ENCODE results near the gene CRTC3. TPM values are rescaled to one million over a fixed set of nuclear protein-coding genes. Genes with fewer than 3 reads are reported as not detected.

CRTC3 gene
- total and polyA plus RNA-seq, 2 donors (not counting 1 experiment from before 2014, with no cell fraction given), result 18.3 to 23.4 TPM

- no peak for TF ChIP-seq EZH2 (IDR thresholded peaks at IDR 0.05; ENCODE audit: low read length, missing control alignments)
- TF ChIP-seq CTCF (conservative IDR thresholded peaks at IDR 0.05 in 1 of 2, IDR thresholded peaks at IDR 0.05 in 1 of 2; ENCODE audit: low read depth in 1 of 2, low read length in 2 of 2), result no peak
- no peaks in the 10 kb centered on the region for H3K9me3 ChIP-seq (ENCODE audit: control insufficient read depth, insufficient read depth, low read depth, low read length)
- H4K20me1 ChIP-seq (ENCODE audit: control insufficient read depth, extremely low read depth, insufficient read depth, low read length), result no peaks in the 10 kb centered on the region
- H3K9ac ChIP-seq (ENCODE audit: insufficient read depth, low read length), result no peak overlapping the region
- H2AFZ ChIP-seq (ENCODE audit: low read length), result no peak overlapping the region
- no peak overlapping the region for H3K27ac ChIP-seq (ENCODE audit: insufficient read depth, low read length)
- H3K4me3 ChIP-seq (replicated peaks in 1 of 4; ENCODE audit: control extremely low read depth in 1 of 4, insufficient read depth in 1 of 4, low read depth in 3 of 4, low read length in 4 of 4), result no peak overlapping the region
- H3K27me3 ChIP-seq (ENCODE audit: control insufficient read depth, insufficient read depth, low read length), result no peaks in the 10 kb centered on the region
- no peak overlapping the region for H3K4me2 ChIP-seq (ENCODE audit: extremely low read depth, insufficient read depth, low read length)
- no peak for DNase-seq (ENCODE audit: low read depth in 2 of 2)
- H3K36me3 ChIP-seq (ENCODE audit: control insufficient read depth, insufficient read depth, low read length), result no peaks in the 10 kb centered on the region
- peaks cover 9% of the 10 kb centered on the region for H3K4me1 ChIP-seq (ENCODE audit: control insufficient read depth, extremely low read depth, insufficient read depth, low read length)
- H3K79me2 ChIP-seq (ENCODE audit: control insufficient read depth, insufficient read depth, low read length), result no peaks in the 10 kb centered on the region
Measured at GRCh38 chr15:90563463-90563862, 33.7 kb downstream of the CRTC3 start.

- Histone ChIP-seq H3K9me3 (ENCODE audit: control insufficient read depth, insufficient read depth, low read depth, low read length) (no peaks in the 10 kb centered on the region), H3K9ac (ENCODE audit: insufficient read depth, low read length) (no peak overlapping the region), H3K4me2 (ENCODE audit: extremely low read depth, insufficient read depth, low read length) (no peak overlapping the region), H3K27ac (ENCODE audit: insufficient read depth, low read length) (no peak overlapping the region), H3K79me2 (ENCODE audit: control insufficient read depth, insufficient read depth, low read length) (no peaks in the 10 kb centered on the region), H3K4me3 (replicated peaks in 1 of 4; ENCODE audit: control extremely low read depth in 1 of 4, insufficient read depth in 1 of 4, low read depth in 3 of 4, low read length in 4 of 4) (no peak overlapping the region), H4K20me1 (ENCODE audit: control insufficient read depth, extremely low read depth, insufficient read depth, low read length) (no peaks in the 10 kb centered on the region), H3K36me3 (ENCODE audit: control insufficient read depth, insufficient read depth, low read length) (no peaks in the 10 kb centered on the region), H3K4me1 (ENCODE audit: control insufficient read depth, extremely low read depth, insufficient read depth, low read length) (peaks cover 9% of the 10 kb centered on the region), H2AFZ (ENCODE audit: low read length) (no peak overlapping the region), H3K27me3 (ENCODE audit: control insufficient read depth, insufficient read depth, low read length) (no peaks in the 10 kb centered on the region)
- no peak for DNase-seq (ENCODE audit: low read depth in 2 of 2)
- no peak for TF ChIP-seq CTCF (conservative IDR thresholded peaks at IDR 0.05 in 1 of 2, IDR thresholded peaks at IDR 0.05 in 1 of 2; ENCODE audit: low read depth in 1 of 2, low read length in 2 of 2)
- TF ChIP-seq EZH2 (IDR thresholded peaks at IDR 0.05; ENCODE audit: low read length, missing control alignments), result no peak
Measured at GRCh38 chr15:90564051-90564450, 34.3 kb downstream of the CRTC3 start.

GRCh38 chr15:90564590-90564989 is 34.9 kb downstream of the CRTC3 start:
- Histone ChIP-seq H3K27ac (ENCODE audit: insufficient read depth, low read length) (no peak overlapping the region), H3K9me3 (ENCODE audit: control insufficient read depth, insufficient read depth, low read depth, low read length) (no peaks in the 10 kb centered on the region), H3K27me3 (ENCODE audit: control insufficient read depth, insufficient read depth, low read length) (no peaks in the 10 kb centered on the region), H3K4me2 (ENCODE audit: extremely low read depth, insufficient read depth, low read length) (no peak overlapping the region), H3K79me2 (ENCODE audit: control insufficient read depth, insufficient read depth, low read length) (no peaks in the 10 kb centered on the region), H3K36me3 (ENCODE audit: control insufficient read depth, insufficient read depth, low read length) (no peaks in the 10 kb centered on the region), H4K20me1 (ENCODE audit: control insufficient read depth, extremely low read depth, insufficient read depth, low read length) (no peaks in the 10 kb centered on the region), H3K9ac (ENCODE audit: insufficient read depth, low read length) (no peak overlapping the region), H3K4me3 (replicated peaks in 1 of 4; ENCODE audit: control extremely low read depth in 1 of 4, insufficient read depth in 1 of 4, low read depth in 3 of 4, low read length in 4 of 4) (no peak overlapping the region), H2AFZ (ENCODE audit: low read length) (no peak overlapping the region), H3K4me1 (ENCODE audit: control insufficient read depth, extremely low read depth, insufficient read depth, low read length) (peaks cover 9% of the 10 kb centered on the region)
- TF ChIP-seq EZH2 (IDR thresholded peaks at IDR 0.05; ENCODE audit: low read length, missing control alignments) (no peak), CTCF (conservative IDR thresholded peaks at IDR 0.05 in 1 of 2, IDR thresholded peaks at IDR 0.05 in 1 of 2; ENCODE audit: low read depth in 1 of 2, low read length in 2 of 2) (no peak)
- no peak for DNase-seq (ENCODE audit: low read depth in 2 of 2)

Data from fibroblast of lung (primary cell).